Ramos (cell line): Measurements from ENCODE around the gene WDFY4.

Experiments used
- in situ Hi-C: fragments of 300-500 bp; cut with MboI; formaldehyde crosslinking; loops from one replicate; pipeline ENCODE4 v1.14.3; 2022; ENCODE audit warnings: low sequenced_read_pairs; ENCODE audit not compliant: unreplicated experiment

WDFY4 gene

DNA sequence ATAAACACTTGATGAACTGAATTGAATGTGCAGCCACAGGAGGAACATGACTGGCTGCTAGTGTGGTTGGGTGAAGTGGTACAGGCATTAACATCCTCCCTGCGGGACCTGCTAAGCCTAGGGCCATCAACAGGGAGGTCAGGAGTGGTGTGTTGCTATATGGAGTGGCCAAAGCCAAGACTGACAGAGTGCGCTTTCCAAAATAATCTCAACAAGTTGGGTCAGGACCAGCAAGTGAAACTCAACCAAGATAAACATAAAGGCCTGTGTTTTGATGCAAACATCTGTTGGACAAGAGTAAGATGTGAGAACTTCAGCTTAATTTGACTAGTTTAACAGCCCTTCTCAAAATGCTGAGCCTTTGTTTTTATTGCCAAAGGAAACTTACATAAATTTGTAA lies 97.7 kb downstream of the WDFY4 start:
- in situ Hi-C loops = no loop called here

DNA sequence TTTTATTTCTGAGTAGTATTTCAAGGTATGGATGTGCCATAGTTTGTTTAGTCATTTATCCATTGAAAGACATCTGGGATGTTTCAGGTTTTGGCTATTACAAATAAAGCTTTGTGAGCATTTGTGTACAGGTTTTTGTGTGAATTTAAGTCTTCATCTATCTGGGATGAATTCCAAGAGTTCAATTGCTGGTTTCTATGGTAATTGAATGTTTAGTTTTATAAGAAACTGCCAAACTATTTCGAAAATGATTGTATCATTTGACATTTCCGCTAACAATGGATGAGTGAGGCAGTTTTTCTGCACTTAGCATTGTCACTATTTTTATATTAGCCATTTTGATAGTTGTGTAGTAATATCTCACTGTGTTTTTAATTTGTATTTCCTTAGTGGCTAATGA lies 99.4 kb downstream of the WDFY4 start:
- in situ Hi-C loops = no loop called here

DNA sequence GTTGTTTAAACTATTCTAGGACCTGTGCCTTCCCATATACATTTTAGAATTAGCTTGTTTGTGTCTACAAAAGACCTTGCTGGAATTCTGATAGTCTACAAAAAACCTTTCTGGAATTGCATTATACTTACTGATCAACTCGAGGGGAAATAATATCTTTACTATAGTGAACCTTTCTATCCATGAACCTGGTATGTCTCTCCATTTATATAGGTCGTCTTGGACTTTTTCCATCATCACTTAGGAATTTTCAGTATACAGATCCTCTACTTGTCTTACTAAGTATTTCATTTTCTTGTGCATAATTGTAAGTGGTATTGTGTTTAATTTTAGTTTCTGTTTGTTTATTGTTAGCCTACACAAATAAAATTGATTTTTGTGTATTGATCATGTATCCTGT lies 101.1 kb downstream of the WDFY4 start:
- in situ Hi-C loops = no loop called here

GRCh38 chr10:48786606-48787282 lies 102.1 kb downstream of the WDFY4 start:
- in situ Hi-C loops = no loop called here

DNA sequence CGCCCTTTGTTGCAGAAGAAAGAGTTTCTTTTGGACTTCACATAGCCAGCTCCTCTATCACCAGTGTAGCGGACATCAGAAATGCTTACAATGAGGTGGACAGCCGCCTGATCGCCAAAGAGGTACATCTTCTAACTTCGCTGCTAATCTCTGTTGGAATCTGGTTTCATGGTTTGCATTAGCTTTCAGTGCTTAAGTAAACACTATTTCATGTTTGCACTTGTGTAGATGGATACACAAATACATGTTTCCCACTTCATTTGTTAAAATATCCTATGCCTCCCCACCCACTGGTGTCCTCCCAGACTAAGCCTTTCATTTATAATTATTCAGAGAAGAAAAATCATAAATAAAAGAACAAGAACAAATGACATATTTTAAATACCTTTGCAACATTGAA lies 103.9 kb downstream of the WDFY4 start:
- in situ Hi-C loops = no loop called here

DNA sequence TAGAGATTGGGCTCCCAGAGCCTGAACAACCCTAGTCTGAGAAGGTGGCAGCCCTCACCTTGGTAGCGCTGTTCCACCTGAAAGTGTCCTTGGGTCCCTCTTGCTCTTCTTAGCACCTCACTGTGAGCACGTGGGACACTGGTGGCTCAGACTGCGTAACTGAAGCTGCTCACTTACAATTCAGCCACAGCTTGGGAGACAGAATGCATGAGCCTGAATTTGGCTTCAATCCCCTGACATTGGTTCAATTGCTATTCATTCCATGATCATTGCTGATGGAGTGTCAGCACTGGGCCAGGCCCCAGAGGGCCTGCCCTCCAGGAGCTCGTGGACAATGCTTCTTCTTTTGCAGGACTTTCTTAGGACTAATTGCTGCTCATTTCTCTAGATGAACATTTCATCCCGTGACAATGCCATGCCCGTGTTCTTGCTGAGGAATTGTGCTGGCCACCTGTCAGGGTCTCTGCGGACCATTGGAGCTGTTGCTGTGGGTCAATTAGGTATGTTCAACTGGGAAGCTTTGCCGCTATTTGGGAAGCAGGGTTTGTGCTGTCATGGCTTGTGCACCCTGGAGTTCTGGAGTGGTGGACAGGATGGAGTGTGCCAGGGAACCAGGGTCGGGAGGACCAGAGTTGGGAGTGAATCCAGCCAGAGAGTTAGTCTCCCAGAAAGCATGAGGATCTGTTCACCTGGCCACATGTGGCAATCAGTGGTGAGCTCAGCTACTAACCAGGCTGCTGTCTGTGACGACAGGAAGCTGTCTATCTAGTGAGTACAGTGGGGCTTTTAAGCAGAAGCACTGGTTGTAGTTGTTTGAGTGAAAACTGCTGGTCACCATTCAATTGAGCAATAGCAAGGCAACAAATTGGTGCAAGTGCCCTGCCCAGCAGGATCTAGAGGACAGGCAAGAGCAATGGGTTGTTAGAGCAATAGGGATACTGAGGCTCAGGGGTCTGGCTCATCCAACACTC lies 105.1 kb downstream of the WDFY4 start:
- in situ Hi-C loops = no loop called here

DNA sequence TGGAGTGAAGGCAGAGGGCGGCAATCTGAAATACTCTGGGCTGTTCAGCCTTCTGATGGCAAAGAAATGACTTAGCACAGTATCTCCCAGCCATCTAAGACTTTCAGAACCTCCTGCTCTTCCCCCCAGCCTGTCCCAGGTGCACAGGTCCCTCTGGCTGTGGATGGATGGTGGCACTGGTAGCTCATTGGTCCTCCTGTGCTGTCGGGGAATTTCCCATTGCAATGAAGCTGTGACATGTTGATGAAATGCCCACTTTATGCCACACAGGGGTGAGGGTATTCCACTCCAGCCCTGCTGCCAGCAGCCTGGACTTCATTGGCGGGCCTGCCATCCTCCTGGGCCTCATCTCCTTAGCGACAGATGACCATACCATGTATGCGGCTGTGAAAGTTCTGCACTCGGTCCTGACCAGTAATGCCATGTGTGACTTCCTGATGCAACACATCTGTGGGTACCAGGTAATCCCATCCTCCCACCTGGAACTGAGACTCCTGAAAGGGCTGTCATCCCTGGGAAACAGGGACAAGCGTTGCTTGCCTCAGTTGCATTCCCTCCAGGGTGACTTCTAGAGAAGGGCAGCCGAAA lies 105.9 kb downstream of the WDFY4 start:
- in situ Hi-C loops = no loop called here

DNA sequence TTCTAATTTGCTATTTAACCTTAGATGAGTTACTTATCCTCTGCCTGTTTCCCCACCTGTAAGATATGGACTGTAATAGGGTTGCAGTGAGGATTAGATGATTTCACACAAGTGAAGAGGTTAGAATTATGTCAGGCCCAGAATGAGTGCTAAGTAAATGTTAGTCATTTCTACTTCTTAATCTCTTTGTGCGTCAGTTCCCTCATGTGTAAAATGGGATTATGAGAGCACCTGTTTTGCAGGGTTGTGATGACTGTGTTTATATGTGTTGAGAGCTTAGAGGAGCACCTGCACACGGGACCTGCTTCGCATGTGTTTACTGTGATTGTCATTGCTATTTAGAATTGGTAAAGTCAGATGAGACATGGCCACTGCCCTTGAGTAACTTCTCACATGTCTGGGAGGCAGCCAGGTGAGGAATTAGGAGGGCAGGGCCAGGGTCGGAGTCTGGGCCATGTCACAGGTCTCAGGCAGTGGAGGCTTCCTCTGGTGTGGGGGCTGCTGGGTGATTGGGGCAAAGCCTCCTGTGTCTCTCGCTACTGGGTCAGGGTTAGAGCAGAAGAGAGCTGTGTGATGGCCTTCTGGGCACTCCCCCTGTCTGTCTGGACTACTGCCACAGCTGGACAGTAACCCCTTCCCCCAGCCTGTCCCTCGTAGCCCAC lies 106.7 kb downstream of the WDFY4 start:
- in situ Hi-C loops = no loop called here

DNA sequence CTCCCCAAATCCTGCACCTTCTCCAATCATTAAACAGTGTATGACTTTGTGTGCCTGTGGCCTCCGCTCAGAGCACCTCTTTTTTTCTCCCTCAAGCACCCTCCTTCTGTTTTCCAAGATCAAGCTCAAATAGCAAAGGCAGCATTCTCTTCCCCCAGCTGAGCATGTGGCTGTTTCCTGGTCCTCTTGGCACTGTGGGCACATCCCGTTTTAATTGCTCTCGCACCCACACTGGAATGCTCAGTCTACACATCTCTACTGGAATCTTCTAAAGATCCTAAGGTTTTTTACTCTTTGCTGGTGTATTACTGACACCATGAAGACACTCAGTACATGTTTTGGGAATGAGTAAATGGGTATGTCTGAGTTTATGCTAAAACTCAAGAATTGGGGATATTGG lies 107.4 kb downstream of the WDFY4 start:
- in situ Hi-C loops = no loop called here

GRCh38 chr10:48792687-48793096 lies 108.0 kb downstream of the WDFY4 start:
- in situ Hi-C loops = no loop called here

DNA sequence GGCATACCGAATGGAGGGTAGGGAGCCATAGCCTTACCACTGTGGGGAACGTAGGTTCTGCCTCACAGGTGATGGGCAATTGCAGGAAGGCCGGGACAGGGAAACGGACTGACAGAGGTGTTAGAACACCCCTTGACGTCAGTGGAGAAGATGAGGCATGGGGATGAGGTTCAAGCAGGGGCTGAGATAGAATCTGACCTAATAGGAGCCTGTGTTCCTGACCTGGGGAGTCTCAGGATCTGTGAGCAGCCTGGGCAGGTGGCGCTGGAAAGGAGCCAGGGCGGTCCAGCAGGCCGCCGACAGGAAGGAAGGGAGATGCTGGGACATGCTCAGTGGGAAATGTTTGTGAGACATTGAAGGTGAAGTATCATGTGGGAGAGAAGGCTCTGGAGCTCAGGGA lies 109.4 kb downstream of the WDFY4 start:
- in situ Hi-C loops = no loop called here

- in situ Hi-C loops = no loop called here
Measured at GRCh38 chr10:48796713-48797245, 112.1 kb downstream of the WDFY4 start.

DNA sequence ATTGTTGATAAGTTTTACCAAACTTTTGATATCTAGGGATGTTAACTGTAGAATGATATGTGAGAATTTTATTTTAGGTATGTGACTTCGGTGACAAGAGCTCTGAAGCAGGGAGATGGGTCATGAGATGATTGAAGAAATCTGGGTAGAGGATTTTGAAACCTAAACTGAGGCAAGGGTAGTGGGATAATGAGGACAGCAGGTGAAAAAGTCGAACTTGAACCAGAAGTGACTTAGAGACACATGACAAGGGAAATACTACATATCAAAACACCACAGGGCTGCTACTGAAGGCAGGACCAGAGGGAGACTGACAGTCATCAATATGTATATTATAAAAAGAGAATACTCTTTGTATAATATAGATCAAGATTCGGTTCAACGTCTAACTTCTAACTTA lies 113.2 kb downstream of the WDFY4 start:
- in situ Hi-C loops = no loop called here

DNA sequence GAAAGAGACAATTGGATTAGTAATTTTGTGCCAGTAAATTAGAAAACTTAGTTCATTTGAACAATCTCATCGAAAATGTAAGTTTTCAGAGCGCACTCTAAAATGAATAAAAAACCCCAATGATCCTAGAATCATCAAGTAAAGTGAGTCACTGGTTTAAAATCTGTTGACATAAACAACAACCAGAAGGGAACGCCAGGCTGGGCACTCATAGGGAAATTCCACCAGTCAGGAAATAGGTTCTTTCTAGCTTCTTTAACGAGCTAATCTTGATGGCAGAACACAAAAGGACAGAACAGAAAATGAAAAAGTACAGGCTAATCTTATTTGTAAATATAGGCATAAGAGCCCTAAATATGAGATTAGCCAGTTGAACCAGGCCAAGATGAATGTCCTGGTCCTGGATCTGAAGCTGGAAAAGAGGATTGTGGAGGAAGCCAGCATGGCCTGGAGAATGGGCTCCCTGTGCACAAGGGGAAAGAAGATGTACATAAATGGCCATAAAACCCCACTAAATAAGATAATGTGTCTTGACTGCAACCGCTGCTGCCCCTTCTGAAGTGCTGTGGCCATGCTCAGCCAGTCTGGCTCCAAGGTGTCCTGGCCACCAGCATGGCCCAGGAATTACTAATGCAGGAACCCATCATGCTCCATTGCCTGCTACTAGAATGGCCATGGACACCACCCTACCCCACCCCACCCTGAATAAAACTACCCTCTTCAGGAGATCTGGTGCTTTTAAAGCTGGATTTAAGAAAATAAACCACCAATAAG lies 114.0 kb downstream of the WDFY4 start:
- in situ Hi-C loops = no loop called here

- in situ Hi-C loops = loop anchor here (10.0 kb wide), 1 partner anchor 135 kb away; no protein-coding TSS in a partner anchor
Measured at GRCh38 chr10:48799341-48800006, 114.8 kb downstream of the WDFY4 start.

DNA sequence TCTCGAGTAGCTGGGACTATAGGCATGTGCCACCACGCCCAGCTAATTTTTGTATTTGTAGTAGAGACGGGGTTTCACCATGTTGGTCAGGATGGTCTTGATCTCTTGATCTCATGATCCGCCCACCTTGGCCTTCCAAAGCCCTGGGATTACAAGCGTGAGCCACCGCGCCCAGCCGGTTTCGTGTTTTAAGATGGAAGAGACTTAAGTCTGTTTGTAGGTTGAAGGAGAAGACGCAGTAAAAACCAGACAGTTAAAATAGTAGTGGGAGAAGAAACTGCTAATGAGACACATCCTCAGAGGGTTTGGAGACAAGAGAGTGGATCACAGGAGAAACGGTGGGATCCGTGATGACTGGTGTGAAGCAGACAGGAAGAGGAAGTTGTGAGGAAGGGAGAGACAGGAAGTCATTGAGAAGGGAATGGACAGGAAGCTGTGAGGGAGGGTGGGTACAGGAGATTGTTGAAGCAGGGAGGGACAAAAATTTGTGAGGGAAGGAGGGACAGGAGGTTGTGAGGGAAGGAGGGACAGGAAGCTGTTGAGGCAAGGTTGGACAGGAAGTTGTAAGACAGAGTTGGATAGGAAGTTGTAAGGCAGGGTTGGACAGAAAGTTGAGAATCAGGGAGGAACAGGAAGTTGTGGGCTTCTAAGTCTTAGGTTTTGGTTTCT lies 115.5 kb downstream of the WDFY4 start:
- in situ Hi-C loops = loop anchor here (10.0 kb wide), 1 partner anchor 135 kb away; no protein-coding TSS in a partner anchor

DNA sequence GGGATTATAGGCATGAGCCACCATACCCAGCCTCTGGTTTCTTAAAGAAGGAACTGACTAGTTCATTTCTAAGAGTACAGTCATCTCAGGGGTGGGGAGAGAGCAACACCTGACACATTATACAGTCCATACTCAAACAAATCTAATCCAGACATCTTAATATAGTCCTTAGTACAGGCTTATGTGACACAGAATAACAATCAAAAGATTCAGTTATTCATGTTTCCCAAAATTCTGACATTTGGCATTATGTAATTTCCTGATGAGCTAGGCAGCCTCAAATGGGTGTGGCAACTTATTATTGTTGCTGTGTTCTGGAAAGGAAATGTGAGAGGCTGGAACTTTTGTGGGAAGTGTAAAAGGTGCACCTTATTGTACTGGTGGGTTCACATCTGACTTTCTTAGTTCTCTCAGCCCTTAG lies 116.3 kb downstream of the WDFY4 start:
- in situ Hi-C loops = loop anchor here (10.0 kb wide), 1 partner anchor 136 kb away; no protein-coding TSS in a partner anchor

GRCh38 chr10:48802611-48803071 lies 118.0 kb downstream of the WDFY4 start:
- in situ Hi-C loops = loop anchor here (10.0 kb wide), 1 partner anchor 138 kb away; no protein-coding TSS in a partner anchor
